ENCODE data around the gene B4GALT6.

GRCh38 chr18:31675404-31675803 is 9.0 kb downstream of the B4GALT6 start:
- TF ChIP-seq ARNT (IDR thresholded peaks at IDR 0.05) (no peak), FOXM1 (IDR thresholded peaks at IDR 0.05; ENCODE audit: borderline replicate concordance) (no peak), NFRKB (IDR thresholded peaks at IDR 0.05) (no peak), ELF4 (IDR thresholded peaks at IDR 0.05) (no peak), ZNF384 (IDR thresholded peaks at IDR 0.05) (no peak), FOXK2 (IDR thresholded peaks at IDR 0.05) (no peak), SUZ12 (IDR thresholded peaks at IDR 0.05) (no peak), BHLHE40 (IDR thresholded peaks at IDR 0.05; ENCODE audit: borderline replicate concordance) (no peak)
